SU-DHL-6 (cell line): ENCODE results near the gene CAVIN3.

Source experiments
- H2AFZ ChIP-seq: fragments of 200-600 bp; sonication (generic); 2 replicates; pipeline ENCODE4 v1.6.1; 2014; ENCODE audit warnings: low read depth, mild to moderate bottlenecking, moderate library complexity, mixed read lengths, antibody characterized with exemption, low read length; ENCODE audit not compliant: severe bottlenecking
- H3F3A ChIP-seq: fragments of 200-600 bp; shearing (Covaris generic); 2 replicates; pipeline ENCODE4 v1.6.0; 2016; ENCODE audit warnings: antibody characterized with exemption, mild to moderate bottlenecking; ENCODE audit not compliant: insufficient read depth
- H3K27ac ChIP-seq: fragments of 200-600 bp; sonication (generic); 2 replicates; pipeline ENCODE4 v1.5.1; 2016; ENCODE audit warnings: low read depth, mild to moderate bottlenecking, low read length, moderate library complexity, mixed read lengths
- H3K27me3 ChIP-seq: fragments of 200-600 bp; sonication (generic), shearing (Covaris generic); 2 replicates; pipeline ENCODE4 v1.6.0; 2014; ENCODE audit warnings: mild to moderate bottlenecking, low read length
- H3K36me3 ChIP-seq: fragments of 200-600 bp; sonication (generic); 2 replicates; pipeline ENCODE4 v1.6.1; 2014; ENCODE audit warnings: mild to moderate bottlenecking, low read length, mixed read lengths
- H3K4me2 ChIP-seq: fragments of 300-600, 200-600 bp; shearing (Covaris generic), sonication (generic); 2 replicates; pipeline ENCODE4 v1.6.0; 2014; ENCODE audit warnings: low read length, low read depth, mild to moderate bottlenecking; ENCODE audit not compliant: poor library complexity, severe bottlenecking
- H3K4me3 ChIP-seq: fragments of 200-600 bp; sonication (generic); 2 replicates; pipeline ENCODE4 v1.5.1; 2014; ENCODE audit warnings: antibody characterized with exemption, low read length, mild to moderate bottlenecking, mixed read lengths; ENCODE audit not compliant: insufficient read depth, poor library complexity, severe bottlenecking
- H3K79me2 ChIP-seq: fragments of 200-600 bp; sonication (generic); 2 replicates; pipeline ENCODE4 v1.6.1; 2014; ENCODE audit warnings: mild to moderate bottlenecking, low read length, moderate library complexity; ENCODE audit not compliant: insufficient read depth
- H3K9ac ChIP-seq: fragments of 200-600 bp; sonication (generic); 2 replicates; pipeline ENCODE4 v1.7.0; 2014; ENCODE audit warnings: mild to moderate bottlenecking, low read length
- H3K9me2 ChIP-seq: fragments of 200-600 bp; sonication (generic); replicated peaks from 2 replicates; pipeline ENCODE4 v1.6.1; 2014; ENCODE audit warnings: low read length; ENCODE audit not compliant: insufficient read depth
- H3K9me3 ChIP-seq: fragments of 200-600 bp; sonication (generic); 2 replicates; pipeline ENCODE4 v1.6.1; 2014; ENCODE audit warnings: low read length, mixed read lengths; ENCODE audit not compliant: insufficient read depth
- H4K20me1 ChIP-seq: fragments of 200-600 bp; sonication (generic); 2 replicates; pipeline ENCODE4 v1.6.1; 2014; ENCODE audit warnings: low read depth, mild to moderate bottlenecking, antibody characterized with exemption, low read length, moderate library complexity, mixed read lengths
- CTCF ChIP-seq: fragments of 200-600 bp; sonication (generic); IDR thresholded peaks from one replicate; pipeline ENCODE4 v1.5.1; 2017; ENCODE audit warnings: antibody characterized with exemption, mild to moderate bottlenecking, low read length, moderate library complexity; ENCODE audit not compliant: insufficient read depth, poor library complexity, severe bottlenecking
- EZH2phosphoT487 ChIP-seq: fragments of 200-600 bp; sonication (generic), shearing (Covaris generic); conservative IDR thresholded peaks from 2 replicates; pipeline ENCODE4 v1.6.1; 2018; ENCODE audit warnings: mild to moderate bottlenecking, antibody characterized with exemption, low read length, moderate library complexity, mixed read lengths

Gene CAVIN3

GRCh38 chr11:6303661-6304060 lies 16.6 kb downstream of the CAVIN3 start:
- Histone ChIP-seq H3K27ac (no peak overlapping the region), H3K4me2 (no peak overlapping the region), H3K79me2 (no peaks in the 10 kb centered on the region), H3K9me2 (no peaks in the 10 kb centered on the region), H4K20me1 (no peaks in the 10 kb centered on the region), H3K27me3 (0 out of 2 replicates have a peak, but pooled peaks cover 3% of the 10 kb centered on the region), H3K9me3 (no peaks in the 10 kb centered on the region), H3K9ac (no peak overlapping the region), H3K4me3 (no peak overlapping the region), H2AFZ (no peak overlapping the region), H3K36me3 (no peaks in the 10 kb centered on the region), H3F3A (no peaks in the 10 kb centered on the region)
- no peak for TF ChIP-seq CTCF
- no peak for TF ChIP-seq EZH2phosphoT487

GRCh38 chr11:6301096-6301495 lies 19.2 kb downstream of the CAVIN3 start:
- Histone ChIP-seq H4K20me1 (no peaks in the 10 kb centered on the region), H3K27ac (no peak overlapping the region), H3K27me3 (no peaks in the 10 kb centered on the region), H3K9me2 (no peaks in the 10 kb centered on the region), H3K79me2 (no peaks in the 10 kb centered on the region), H3K4me2 (no peak overlapping the region), H3K36me3 (no peaks in the 10 kb centered on the region), H3F3A (no peaks in the 10 kb centered on the region), H3K4me3 (no peak overlapping the region), H2AFZ (no peak overlapping the region), H3K9me3 (no peaks in the 10 kb centered on the region), H3K9ac (no peak overlapping the region)
- TF ChIP-seq CTCF, result no peak

- H3K79me2 ChIP-seq, result no peaks in the 10 kb centered on the region
- no peaks in the 10 kb centered on the region for H3K9me3 ChIP-seq
- no peak overlapping the region for H3K27ac ChIP-seq
- H3F3A ChIP-seq, result no peaks in the 10 kb centered on the region
- no peaks in the 10 kb centered on the region for H3K9me2 ChIP-seq
- no peak overlapping the region for H2AFZ ChIP-seq
- H4K20me1 ChIP-seq, result no peaks in the 10 kb centered on the region
- H3K36me3 ChIP-seq, result no peaks in the 10 kb centered on the region
- H3K27me3 ChIP-seq, result no peaks in the 10 kb centered on the region
- no peak overlapping the region for H3K4me2 ChIP-seq
- no peak for TF ChIP-seq EZH2phosphoT487
- TF ChIP-seq CTCF, result no peak
- H3K4me3 ChIP-seq, result no peak overlapping the region
- no peak overlapping the region for H3K9ac ChIP-seq
These were observed 20.0 kb downstream of the CAVIN3 start for GRCh38 chr11:6300325-6300724.

- H2AFZ ChIP-seq, result no peak overlapping the region
These were observed 21.7 kb downstream of the CAVIN3 start for GRCh38 chr11:6298605-6299004.

More at GRCh38 chr11:6298605-6299004, 21.7 kb downstream of the CAVIN3 start:
- Histone ChIP-seq H3K36me3 (no peaks in the 10 kb centered on the region), H3K4me3 (no peak overlapping the region), H3K4me2 (no peak overlapping the region), H3F3A (no peaks in the 10 kb centered on the region), H3K79me2 (no peaks in the 10 kb centered on the region), H3K27me3 (no peaks in the 10 kb centered on the region), H3K9me3 (no peaks in the 10 kb centered on the region), H4K20me1 (no peaks in the 10 kb centered on the region), H3K27ac (no peak overlapping the region), H3K9ac (no peak overlapping the region), H3K9me2 (no peaks in the 10 kb centered on the region)
- TF ChIP-seq CTCF (peak; percentile 41), EZH2phosphoT487 (no peak)
